HG03571 (cell line): ENCODE data around the gene FAM204A.

Source experiments
- ATAC-seq: cut with Tn5 transposase; IDR thresholded peaks from one replicate; pipeline ENCODE4 v1.9.1; 2021; ENCODE audit not compliant: unreplicated experiment

Gene FAM204A

GRCh38 chr10:118341791-118342637 lies at the start of gene FAM204A:
FAM204A (minus strand) TSS chr10:118342324; CDS start chr10:118336415, 5,909 bp downstream.
- ATAC-seq: peak; percentile 100

GRCh38 chr10:118383699-118384098 lies 41.6 kb upstream of the FAM204A start:
- no peak for ATAC-seq

- ATAC-seq: no peak
These were observed 41.1 kb upstream of the FAM204A start for GRCh38 chr10:118383063-118383689.

DNA sequence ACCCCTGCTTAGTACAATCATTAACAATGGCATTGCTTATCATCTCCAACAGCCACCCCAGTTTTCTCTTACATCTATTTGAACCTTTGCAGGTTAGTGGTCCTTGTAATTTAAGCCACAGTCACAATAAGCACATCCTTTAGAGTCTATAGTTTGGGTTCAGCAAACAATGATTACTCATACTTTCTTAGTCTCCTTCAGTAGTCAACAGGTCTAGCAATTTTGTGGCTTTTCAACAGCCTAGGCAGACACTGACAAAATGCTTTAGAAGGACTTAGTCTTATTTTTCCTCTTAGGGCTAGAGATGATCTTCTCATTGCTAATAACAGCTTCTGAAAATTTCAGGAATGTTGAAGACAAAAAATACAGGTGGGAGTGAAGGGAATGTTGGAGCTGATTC lies 32.3 kb upstream of the FAM204A start:
- no peak for ATAC-seq

DNA sequence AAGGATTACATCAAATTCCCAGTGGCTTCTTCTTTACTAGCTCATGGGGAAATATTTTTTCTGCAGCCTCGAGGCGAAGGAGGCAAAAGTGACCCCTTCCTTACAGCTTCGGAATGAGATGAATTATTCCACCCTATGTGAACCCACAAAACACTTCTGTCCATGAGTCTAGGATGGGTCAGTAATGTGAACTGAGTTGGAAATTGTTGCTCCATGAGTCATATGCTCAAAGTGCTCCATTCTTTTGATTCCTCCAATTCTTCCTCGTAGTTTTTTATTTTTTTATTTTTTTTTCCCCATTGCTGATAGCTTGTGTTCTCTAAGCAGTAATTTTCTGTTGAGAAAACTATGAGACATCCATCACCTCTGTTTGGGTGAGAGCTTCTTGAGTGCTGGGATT lies 31.7 kb upstream of the FAM204A start:
- no peak for ATAC-seq

DNA sequence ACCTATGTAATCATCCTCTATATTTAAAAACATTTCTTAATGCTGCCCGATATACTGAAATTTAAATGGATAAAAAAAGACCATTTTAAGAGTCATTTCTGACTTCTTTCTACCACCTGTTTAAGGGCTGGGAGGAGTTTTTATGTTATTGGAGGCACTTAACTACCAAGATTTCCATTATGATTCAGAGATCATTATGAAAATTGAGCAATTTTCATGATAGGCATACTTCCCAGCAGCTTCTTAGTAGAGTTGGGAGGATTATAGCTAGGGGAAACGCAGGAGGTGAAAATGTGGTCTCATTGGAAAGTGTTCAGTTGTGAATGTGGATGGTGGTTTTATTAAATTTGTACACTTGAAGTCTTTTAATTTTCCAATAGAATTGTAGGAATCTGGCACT lies 28.4 kb upstream of the FAM204A start:
- no peak for ATAC-seq

GRCh38 chr10:118369641-118370205 lies 27.6 kb upstream of the FAM204A start:
- no peak for ATAC-seq

- no peak for ATAC-seq
These were observed 23.6 kb upstream of the FAM204A start for GRCh38 chr10:118365702-118366101.

- no peak for ATAC-seq
These were observed 20.0 kb upstream of the FAM204A start for GRCh38 chr10:118362103-118362502.

DNA sequence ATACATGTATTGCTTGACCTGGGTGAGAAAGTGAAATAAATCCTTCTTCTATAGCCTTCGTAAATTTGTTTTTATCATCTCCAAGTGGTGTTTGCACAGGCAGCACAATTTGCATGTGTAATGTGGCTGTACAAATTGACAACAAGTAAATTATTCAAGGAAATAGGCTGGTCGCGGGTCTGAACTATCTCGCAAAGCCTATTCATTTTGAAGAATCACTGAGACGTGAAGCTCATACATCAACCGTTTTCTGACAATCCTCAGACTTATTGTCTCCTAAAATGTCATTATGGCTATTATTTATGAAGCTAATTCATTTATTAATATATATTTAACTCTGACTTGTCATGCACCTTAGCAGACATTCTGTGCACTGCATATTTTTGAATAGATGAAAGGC lies 16.2 kb upstream of the FAM204A start:
- no peak for ATAC-seq

DNA sequence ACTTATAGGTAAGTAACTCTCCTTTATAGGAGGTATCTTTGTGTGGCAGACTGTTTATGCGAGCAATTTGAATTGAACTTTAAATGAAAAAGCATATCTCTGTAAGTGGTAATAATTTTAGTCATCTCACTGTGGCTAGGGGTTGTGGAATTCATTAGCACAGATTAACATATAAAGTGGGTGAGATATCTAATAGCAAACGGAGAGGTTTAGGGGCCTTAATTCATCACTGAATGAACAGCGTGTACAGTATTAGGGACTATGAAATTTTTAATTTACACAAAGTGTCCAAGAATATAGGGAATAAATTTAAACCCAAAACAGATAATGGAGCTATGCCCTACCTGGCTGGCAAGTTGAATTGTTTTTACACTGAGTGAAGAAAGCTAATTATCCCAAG lies 15.7 kb upstream of the FAM204A start:
- ATAC-seq: no peak

DNA sequence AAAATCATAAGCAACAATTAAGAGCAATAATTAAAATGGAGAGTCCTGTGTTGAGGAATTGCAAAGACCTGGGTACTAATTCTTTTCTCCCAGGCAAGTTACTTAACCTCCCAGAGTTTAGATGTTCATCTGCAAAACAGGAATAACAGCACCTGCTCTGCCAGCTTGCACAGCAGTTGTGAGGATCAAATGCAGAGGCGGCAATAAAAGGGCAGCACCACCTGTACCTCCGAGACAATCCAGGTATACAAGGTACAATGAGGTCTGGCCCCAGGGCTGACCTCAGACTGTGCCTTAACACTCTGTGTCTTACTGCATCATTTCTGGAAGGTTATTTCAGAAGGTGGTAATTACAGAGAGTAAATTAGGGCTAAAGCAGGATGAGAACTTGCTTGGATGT lies 14.5 kb upstream of the FAM204A start:
- no peak for ATAC-seq

- ATAC-seq: no peak
These were observed 13.1 kb upstream of the FAM204A start for GRCh38 chr10:118355234-118355633.

DNA sequence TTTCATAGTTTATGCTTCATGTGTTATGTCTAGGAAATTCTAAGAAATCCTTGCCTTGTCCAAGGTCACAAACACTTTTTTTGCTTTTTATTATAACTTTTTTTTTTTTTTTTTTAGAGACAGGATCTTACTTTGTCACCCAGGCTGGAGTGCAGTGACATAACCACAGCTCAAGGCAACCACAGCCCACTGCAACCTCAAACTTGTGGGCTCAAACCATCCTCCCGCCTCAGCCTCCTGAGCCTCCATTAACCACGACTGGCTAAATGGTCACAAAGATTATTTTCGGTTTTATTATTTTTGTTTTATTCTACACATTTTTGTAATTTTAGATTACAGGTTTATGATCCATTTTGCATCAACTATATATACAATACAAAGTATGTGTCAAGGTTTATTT lies 7.1 kb upstream of the FAM204A start:
- no peak for ATAC-seq

GRCh38 chr10:118343549-118343948 lies 1.4 kb upstream of the FAM204A start:
- no peak for ATAC-seq

DNA sequence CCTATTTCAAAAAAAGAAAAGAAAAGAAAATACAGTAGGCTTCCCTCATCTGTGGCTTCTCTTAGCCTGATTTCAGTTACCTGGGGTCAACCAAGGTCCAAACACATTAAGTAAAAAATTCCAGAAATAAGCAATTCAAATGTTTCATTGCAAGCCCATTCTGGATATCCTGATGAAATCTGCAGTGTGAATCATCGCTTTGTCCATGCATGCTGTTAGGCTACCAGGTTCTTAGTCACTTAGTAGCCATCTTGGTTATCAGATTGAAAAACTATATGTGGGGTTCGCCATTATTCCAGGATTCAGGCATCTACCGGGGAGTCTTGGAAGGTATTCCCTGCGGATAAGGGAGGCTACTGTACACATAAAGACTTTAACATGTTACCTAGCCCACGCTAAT lies 991 bp upstream of the FAM204A start:
- ATAC-seq: no peak

DNA sequence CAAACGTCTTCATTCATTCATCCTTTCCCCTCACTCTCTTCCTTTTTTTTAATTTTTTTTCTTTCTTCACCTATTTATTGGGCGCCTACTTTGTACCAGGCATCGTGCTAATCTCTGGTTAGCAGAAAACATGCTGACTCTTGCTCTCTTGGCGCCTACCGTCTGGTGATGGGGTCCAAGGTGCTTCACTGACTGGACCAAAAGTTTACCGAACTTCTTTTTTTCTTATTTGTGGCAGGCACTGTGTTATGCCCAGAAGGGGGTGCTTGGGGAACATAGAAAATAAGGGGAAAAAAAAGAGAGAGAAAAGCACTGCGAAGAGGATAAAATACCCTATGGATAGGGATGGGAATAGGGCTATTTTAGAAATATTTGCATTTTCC lies 505 bp upstream of the FAM204A start:
- ATAC-seq: peak; percentile 0

GRCh38 chr10:118340486-118340885 lies 1.6 kb downstream of the FAM204A start:
- no peak for ATAC-seq

GRCh38 chr10:118339111-118339510 lies 3.0 kb downstream of the FAM204A start:
- ATAC-seq: no peak

- ATAC-seq: no peak
These were observed 4.8 kb downstream of the FAM204A start for GRCh38 chr10:118337356-118337755.

- no peak for ATAC-seq
These were observed 8.3 kb downstream of the FAM204A start for GRCh38 chr10:118333871-118334270.
